MM.1S (cell line): Measurements from ENCODE around the gene PAPLN.

Source experiments
- DNase-seq: peaks from one replicate; pipeline ENCODE4 v3.0.0-alpha.2; 2015
- H2AFZ ChIP-seq: fragments of 300-600 bp; sonication (generic); 2 replicates; pipeline ENCODE4 v1.6.0; 2016; ENCODE audit warnings: antibody characterized with exemption, low read length
- H3F3A ChIP-seq: fragments of 300-600 bp; sonication (generic); 2 replicates; pipeline ENCODE4 v1.6.1; 2016; ENCODE audit warnings: mild to moderate bottlenecking, antibody characterized with exemption, low read length, moderate library complexity, mixed read lengths; ENCODE audit not compliant: insufficient read depth
- H3K27ac ChIP-seq: fragments of 300-600 bp; sonication (generic); 2 replicates; pipeline ENCODE4 v1.5.1; 2016; ENCODE audit warnings: mild to moderate bottlenecking, low read length
- H3K27me3 ChIP-seq: fragments of 300-600 bp; sonication (generic); replicated peaks from 2 replicates; pipeline ENCODE4 v1.6.0; 2016; ENCODE audit warnings: low read length; ENCODE audit not compliant: insufficient read depth
- H3K36me3 ChIP-seq: fragments of 300-600 bp; sonication (generic); replicated peaks from 2 replicates; pipeline ENCODE4 v1.6.1; 2016; ENCODE audit warnings: mild to moderate bottlenecking, low read length, mixed read lengths; ENCODE audit not compliant: insufficient read depth
- H3K4me1 ChIP-seq: fragments of 300-600 bp; sonication (generic); 2 replicates; pipeline ENCODE4 v1.6.1; 2016; ENCODE audit warnings: low read length, mixed read lengths
- H3K4me2 ChIP-seq: fragments of 300-600 bp; sonication (generic); 2 replicates; pipeline ENCODE4 v1.6.0; 2016; ENCODE audit warnings: low read depth, low read length
- H3K4me3 ChIP-seq: fragments of 300-600 bp; sonication (generic); 2 replicates; pipeline ENCODE4 v1.5.1; 2016; ENCODE audit warnings: low read length, mixed read lengths
- H3K79me2 ChIP-seq: fragments of 300-600 bp; sonication (generic); 2 replicates; pipeline ENCODE4 v1.6.1; 2016; ENCODE audit warnings: mixed run types, low read length, mixed read lengths
- H3K9ac ChIP-seq: fragments of 300-600 bp; sonication (generic); 2 replicates; pipeline ENCODE4 v1.6.1; 2016; ENCODE audit warnings: low read length, mixed read lengths
- H3K9me2 ChIP-seq: fragments of 300-600 bp; sonication (generic); replicated peaks from 2 replicates; pipeline ENCODE4 v1.6.1; 2016; ENCODE audit warnings: mild to moderate bottlenecking, low read length, mixed read lengths; ENCODE audit not compliant: insufficient read depth
- H3K9me3 ChIP-seq: fragments of 300-600 bp; sonication (generic); replicated peaks from 2 replicates; pipeline ENCODE4 v1.6.1; 2016; ENCODE audit warnings: mild to moderate bottlenecking, low read length, mixed read lengths; ENCODE audit not compliant: insufficient read depth
- H4K20me1 ChIP-seq: fragments of 300-600 bp; sonication (generic); 2 replicates; pipeline ENCODE4 v1.6.1; 2016; ENCODE audit warnings: mild to moderate bottlenecking, low read length, moderate library complexity, mixed read lengths; ENCODE audit not compliant: insufficient read depth
- EZH2 ChIP-seq: fragments of 300-600 bp; sonication (generic); optimal IDR thresholded peaks from 2 replicates; pipeline ENCODE3; 2017; ENCODE audit warnings: low read depth, mild to moderate bottlenecking, antibody characterized with exemption, low read length, mixed read lengths
- EZH2phosphoT487 ChIP-seq: fragments of 300-600 bp; sonication (generic); IDR thresholded peaks from 2 replicates; pipeline ENCODE4 v1.6.1; 2018; ENCODE audit warnings: antibody characterized with exemption, low read length
- TF ChIP-seq, protein P1 (sequence below): fragments of 300-600 bp; sonication (generic); IDR thresholded peaks from 2 replicates; pipeline ENCODE4 v1.5.1; 2016; ENCODE audit warnings: antibody characterized with exemption, low read length, mixed read lengths

The PAPLN gene

DNA sequence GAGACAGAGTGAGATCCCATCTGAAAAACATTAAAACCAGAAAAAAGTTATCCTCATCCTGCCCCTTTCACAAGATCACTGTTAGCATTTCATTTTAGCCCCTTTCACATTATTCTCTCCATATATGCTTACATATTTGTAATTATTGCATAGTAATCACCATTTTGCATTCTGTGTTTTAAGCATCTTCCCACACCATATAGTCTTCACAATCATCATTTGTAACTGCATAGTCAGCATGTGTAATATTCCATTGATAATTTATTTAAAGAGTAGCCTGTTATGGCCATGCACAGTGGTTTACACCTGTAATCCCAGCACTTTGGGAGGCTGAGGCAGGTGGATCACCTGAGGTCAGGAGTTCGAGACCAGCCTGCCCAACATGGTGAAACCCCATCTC is 11.8 kb downstream of the PAPLN start:
- H3K4me3 ChIP-seq = no peak overlapping the region
- no peaks in the 10 kb centered on the region for H3K9me3 ChIP-seq
- no peaks in the 10 kb centered on the region for H3K4me1 ChIP-seq
- no peaks in the 10 kb centered on the region for H3K36me3 ChIP-seq
- no peak overlapping the region for H3K9ac ChIP-seq
- no peak for DNase-seq
- no peaks in the 10 kb centered on the region for H3K9me2 ChIP-seq
- no peak overlapping the region for H2AFZ ChIP-seq
- H4K20me1 ChIP-seq = no peaks in the 10 kb centered on the region
- no peak overlapping the region for H3K27ac ChIP-seq
- H3K79me2 ChIP-seq = no peaks in the 10 kb centered on the region
- no peak overlapping the region for H3K4me2 ChIP-seq
- no peaks in the 10 kb centered on the region for H3F3A ChIP-seq
- TF ChIP-seq, protein P1, sequence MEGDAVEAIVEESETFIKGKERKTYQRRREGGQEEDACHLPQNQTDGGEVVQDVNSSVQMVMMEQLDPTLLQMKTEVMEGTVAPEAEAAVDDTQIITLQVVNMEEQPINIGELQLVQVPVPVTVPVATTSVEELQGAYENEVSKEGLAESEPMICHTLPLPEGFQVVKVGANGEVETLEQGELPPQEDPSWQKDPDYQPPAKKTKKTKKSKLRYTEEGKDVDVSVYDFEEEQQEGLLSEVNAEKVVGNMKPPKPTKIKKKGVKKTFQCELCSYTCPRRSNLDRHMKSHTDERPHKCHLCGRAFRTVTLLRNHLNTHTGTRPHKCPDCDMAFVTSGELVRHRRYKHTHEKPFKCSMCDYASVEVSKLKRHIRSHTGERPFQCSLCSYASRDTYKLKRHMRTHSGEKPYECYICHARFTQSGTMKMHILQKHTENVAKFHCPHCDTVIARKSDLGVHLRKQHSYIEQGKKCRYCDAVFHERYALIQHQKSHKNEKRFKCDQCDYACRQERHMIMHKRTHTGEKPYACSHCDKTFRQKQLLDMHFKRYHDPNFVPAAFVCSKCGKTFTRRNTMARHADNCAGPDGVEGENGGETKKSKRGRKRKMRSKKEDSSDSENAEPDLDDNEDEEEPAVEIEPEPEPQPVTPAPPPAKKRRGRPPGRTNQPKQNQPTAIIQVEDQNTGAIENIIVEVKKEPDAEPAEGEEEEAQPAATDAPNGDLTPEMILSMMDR = no peak
- no peak for TF ChIP-seq EZH2
- TF ChIP-seq EZH2phosphoT487 = no peak
- H3K27me3 ChIP-seq = no peaks in the 10 kb centered on the region

- no peak for DNase-seq
- no peak overlapping the region for H3K4me2 ChIP-seq
These were observed 12.4 kb downstream of the PAPLN start for GRCh38 chr14:73249564-73250316.

GRCh38 chr14:73250317-73250713 is 13.0 kb downstream of the PAPLN start:
- H3K4me3 ChIP-seq = no peak overlapping the region
- TF ChIP-seq, protein P1 = no peak
- TF ChIP-seq EZH2 (no peak), EZH2phosphoT487 (no peak)

More at GRCh38 chr14:73249564-73250316, 12.4 kb downstream of the PAPLN start:
- Histone ChIP-seq H3K27me3 (no peaks in the 10 kb centered on the region), H3K36me3 (no peaks in the 10 kb centered on the region), H3K9me3 (no peaks in the 10 kb centered on the region), H3K27ac (no peak overlapping the region), H2AFZ (no peak overlapping the region), H3K4me3 (no peak overlapping the region), H3F3A (no peaks in the 10 kb centered on the region), H3K9ac (no peak overlapping the region), H3K9me2 (no peaks in the 10 kb centered on the region), H3K79me2 (no peaks in the 10 kb centered on the region), H3K4me1 (no peaks in the 10 kb centered on the region), H4K20me1 (no peaks in the 10 kb centered on the region)
- TF ChIP-seq, protein P1 = no peak
- TF ChIP-seq EZH2phosphoT487 (no peak), EZH2 (no peak)

More at GRCh38 chr14:73250317-73250713, 13.0 kb downstream of the PAPLN start:
- Histone ChIP-seq H3K27ac (no peak overlapping the region), H3K4me2 (no peak overlapping the region), H3K79me2 (no peaks in the 10 kb centered on the region), H3K9me3 (no peaks in the 10 kb centered on the region), H3K4me1 (no peaks in the 10 kb centered on the region), H3K9ac (no peak overlapping the region), H3F3A (no peaks in the 10 kb centered on the region), H3K36me3 (no peaks in the 10 kb centered on the region), H2AFZ (no peak overlapping the region), H3K27me3 (no peaks in the 10 kb centered on the region), H3K9me2 (no peaks in the 10 kb centered on the region), H4K20me1 (no peaks in the 10 kb centered on the region)
- DNase-seq = no peak
